ENCODE results near the gene PRKAG2. TPM values are rescaled to one million over a fixed set of nuclear protein-coding genes. Genes with fewer than 3 reads are reported as not detected.
"Not testable (repeated sequence)": the region's sequence is repeated elsewhere in the genome, so short reads cannot be mapped to it uniquely, and the experiment has no call there.

Gene PRKAG2
- total RNA-seq, 1 experiment from 2014 or later = 22.1 TPM

DNA sequence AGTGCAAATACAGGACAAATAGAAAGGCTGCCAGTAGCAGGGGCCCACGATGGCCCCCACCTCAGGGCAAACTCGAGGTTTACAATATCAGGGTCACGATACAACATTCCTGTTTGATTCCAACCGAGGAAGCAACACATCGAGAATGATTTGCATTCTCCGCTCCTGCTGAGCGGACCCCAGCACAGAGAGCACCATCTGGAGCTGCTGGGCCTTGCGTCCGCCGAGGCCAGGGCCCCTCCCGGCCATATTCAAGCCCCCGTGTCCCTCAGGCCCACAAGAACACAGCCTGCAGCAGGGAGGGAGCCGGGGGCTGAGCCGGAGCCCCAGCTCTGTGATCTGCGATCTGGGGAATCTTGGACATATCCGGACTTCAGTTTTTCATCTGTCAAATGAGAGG is 84.3 kb downstream of the PRKAG2 start:
- DNase-seq (ENCODE audit: extremely low read depth, low read depth) = no peak

DNA sequence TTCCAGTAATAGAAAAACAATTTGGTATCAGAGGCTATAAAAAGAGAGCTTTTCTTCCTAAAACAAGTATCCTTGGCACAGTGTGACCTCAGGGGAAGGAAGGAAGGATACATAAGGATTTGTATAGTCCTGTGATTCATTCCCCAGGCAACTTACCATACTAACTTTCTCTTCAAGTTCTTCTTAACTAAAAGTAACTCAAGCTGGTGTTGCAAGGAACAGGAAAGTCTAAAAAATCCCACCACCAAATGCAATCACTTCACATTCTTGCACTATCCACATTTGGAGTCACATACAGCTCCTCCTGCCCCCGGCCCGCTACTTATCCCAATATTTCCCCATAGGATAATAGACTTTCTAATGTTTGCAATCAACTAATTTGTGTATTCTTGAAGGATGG is 84.8 kb downstream of the PRKAG2 start:
- DNase-seq (ENCODE audit: extremely low read depth, low read depth) = no peak

DNA sequence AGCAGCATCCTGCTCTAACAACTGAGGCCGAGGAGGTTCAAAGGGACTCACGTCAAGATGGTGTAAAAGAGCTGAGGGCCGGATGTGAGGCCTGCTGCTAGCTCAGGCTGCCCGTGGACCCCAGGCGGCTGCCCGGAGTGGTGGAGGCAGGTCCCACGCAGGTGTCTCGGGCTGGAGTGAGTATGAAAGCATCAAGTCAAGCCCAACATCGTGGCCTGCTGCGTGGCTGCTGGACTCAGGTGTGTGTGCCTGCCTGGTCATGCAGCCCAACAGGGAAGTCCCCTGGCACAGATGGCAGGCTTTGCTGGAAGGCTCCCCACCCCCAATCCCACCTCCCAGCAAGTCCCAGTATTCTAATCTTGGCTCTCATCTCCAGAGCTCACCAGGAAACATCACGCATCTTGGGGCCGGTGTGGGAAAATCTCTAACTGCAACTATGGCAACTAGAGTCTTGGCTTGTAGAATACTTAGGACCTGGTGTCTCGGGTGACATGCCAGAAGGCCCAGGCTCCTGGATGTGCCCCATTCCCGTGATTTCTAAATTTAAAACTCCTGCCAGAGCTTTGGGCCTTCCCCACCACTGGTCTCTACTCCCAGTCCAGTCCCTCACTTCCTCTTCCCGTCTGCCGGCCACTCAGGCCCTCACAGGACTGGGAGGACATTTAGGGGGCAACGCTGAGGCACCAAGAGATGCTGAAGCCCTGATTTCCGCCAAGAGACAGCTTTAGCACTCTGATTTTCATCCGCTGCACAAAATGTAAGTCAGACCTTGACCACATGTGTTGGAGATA is 85.9 kb downstream of the PRKAG2 start:
- no peak for DNase-seq (ENCODE audit: extremely low read depth, low read depth)

DNA sequence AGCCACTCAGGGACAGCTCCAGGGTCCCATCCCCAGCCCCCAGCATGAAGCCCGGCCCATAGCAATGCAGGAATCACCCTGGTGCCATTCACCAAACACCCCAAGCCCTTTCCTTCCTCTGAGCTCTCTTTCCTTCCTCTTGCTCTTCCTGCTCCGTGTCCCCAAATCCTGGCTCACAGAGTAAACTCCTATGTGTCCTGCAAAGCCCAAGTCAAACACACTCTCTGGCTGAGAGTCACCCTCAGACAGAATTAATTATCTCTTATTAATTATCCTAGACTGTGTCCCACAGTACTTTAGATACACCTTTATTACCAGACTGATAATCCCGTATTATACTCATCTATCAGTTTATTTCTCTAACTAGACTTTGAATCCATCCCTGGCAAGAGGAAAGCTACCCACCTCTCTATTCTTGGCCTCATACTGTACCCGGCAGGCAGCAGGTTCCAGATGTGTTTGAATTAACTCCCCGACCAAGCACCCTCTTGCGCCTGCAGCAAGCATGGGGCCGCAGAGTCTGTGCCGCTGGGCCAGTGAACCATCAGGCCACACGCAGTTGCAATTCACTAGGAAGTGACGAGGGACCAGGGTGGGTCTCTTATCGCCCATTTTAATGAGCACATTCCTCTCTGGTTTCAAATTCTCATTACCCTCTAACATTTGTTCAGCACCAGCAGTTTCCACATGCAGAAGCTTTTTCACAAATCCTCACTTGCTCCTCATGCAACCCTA is 86.7 kb downstream of the PRKAG2 start:
- no peak for DNase-seq (ENCODE audit: extremely low read depth, low read depth)

DNA sequence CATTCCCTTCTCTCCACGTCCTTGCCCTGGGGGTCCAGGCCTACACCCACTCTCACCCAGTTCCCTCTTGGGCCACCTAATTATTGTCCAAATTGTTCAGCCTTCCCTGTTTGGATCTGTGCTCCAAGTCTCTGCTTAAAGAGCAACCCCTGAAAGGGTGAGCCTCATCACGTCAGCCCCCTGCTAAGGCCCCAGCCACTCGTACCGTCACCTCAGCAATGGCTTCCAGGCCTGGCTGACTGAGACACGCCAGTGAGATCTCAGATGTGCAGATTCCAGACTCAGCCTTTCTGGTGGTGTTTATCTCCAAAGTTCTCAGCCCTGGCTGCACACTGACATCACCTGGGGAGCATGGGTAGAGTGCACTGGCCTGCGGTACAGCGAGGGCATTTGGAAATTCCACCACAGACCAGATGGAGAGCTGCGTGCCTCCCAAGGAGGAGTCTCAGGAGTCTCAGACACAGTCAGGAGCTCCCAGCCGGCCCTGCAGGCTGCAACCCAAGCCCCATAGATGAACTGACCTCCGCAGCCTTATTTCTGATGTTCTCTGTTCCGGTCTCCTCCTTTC is 87.5 kb downstream of the PRKAG2 start:
- DNase-seq (ENCODE audit: extremely low read depth, low read depth) = no peak

DNA sequence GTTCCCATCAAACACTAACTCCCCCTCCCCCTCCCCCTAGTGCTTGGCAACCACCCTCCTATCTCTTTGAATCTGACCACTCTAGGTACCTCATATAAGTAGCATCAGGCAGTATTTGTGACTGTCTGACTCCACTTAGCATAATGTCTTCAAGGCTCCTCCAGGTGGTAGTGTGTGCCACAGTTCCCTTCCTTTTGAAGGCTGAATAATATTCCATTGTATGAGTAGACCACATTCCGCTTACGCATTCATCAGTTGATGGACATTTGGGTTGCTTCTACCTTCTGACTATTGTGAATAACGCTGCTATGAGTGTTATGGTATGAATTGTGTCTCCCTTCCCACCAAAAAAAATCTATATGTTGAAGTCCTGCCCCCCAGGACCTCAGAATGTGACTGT is 89.6 kb downstream of the PRKAG2 start:
- no peak for DNase-seq (ENCODE audit: extremely low read depth, low read depth)

DNA sequence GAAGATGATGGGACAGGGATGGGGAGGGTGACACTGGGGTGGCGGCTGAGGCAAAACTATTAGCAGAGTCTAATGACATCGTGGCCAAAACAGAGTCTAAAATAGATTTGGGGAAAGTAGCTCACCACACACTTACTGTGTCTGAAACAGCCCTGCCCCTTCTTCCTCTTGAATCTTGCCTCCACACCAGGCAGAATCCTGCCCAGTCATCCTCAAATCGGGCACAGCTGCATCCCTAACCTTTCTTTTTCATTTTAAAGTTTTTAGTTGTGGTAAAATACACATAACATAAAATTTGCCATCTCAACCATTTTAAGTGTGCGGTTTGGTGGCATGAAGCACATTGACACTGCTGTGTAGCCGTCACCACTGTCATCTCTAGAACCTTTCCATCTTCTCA is 90.0 kb downstream of the PRKAG2 start:
- DNase-seq (ENCODE audit: extremely low read depth, low read depth) = no peak

DNA sequence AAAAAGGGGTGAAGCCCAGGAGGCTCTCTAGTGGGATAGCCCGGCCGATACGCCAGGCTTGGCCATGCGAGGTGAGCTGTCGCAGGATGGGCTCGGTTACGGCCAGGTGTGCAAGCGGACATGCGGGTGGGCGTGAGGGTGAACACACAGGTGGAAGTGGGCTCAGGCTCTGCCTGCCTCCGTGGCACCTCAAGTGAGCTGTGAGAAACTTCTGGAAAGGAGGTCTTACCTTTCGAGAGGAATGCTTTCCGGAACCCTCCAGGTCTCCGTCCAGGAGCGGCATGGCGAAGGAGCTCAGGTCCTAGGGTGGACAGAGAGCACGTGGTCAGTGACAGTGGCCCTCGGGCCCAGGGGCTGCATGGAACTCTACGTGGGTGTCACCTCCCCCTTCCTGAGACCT is 90.7 kb downstream of the PRKAG2 start:
- no peak for DNase-seq (ENCODE audit: extremely low read depth, low read depth)

DNA sequence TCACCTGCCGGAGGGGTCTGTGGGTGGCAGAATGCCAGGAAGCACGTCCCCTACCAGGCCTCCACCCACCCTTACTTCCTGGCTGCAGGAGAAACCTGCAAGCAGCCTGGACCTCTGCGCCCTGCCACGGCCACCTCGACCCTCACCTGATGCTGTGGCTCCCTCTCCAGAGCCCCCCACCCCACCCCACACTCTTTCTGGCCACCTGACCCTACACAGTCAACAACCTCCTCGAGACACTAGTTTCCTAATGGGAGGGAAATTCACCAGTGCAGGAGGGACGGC is 91.3 kb downstream of the PRKAG2 start:
- DNase-seq (ENCODE audit: extremely low read depth, low read depth) = no peak

DNA sequence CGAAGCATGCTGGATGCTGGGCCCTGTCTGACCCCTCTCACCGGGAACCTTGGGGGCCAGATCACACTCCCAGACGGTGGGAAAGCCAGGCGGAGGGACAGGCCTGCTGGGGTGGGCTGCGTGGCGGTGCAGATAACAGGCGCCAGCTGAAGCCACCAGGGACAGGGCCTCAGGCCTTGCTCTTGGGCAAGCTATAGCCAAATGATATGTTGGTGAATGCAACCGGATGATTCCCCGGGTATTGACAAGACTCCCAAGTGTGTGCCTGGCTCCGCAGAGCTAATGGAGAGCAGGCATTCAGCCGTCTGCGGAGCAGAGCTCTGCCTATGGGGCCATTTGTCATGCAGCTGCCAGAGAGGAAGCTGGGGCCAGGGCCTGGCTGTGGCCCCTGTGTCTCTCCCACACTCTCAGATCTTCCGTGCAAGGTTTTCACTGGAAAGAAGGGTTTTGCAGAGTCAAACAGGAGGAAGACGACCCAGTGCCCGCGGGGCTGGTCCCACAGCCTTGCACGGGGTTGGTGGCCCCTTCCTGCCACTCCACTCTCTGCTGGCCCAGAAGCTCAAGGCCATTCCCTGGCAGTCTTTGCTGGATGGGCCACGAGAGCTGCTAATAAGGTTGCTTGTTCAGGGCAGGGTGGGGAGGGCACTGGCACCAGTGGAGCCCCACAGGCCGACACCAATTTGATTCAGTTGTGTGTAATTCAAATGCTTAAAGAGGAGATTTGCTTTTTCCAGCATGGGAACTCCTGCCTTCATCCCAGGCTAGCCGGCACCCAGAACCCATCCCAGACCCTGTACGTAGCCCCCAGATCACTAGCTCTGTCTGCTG is 91.8 kb downstream of the PRKAG2 start:
- no peak for DNase-seq (ENCODE audit: extremely low read depth, low read depth)

DNA sequence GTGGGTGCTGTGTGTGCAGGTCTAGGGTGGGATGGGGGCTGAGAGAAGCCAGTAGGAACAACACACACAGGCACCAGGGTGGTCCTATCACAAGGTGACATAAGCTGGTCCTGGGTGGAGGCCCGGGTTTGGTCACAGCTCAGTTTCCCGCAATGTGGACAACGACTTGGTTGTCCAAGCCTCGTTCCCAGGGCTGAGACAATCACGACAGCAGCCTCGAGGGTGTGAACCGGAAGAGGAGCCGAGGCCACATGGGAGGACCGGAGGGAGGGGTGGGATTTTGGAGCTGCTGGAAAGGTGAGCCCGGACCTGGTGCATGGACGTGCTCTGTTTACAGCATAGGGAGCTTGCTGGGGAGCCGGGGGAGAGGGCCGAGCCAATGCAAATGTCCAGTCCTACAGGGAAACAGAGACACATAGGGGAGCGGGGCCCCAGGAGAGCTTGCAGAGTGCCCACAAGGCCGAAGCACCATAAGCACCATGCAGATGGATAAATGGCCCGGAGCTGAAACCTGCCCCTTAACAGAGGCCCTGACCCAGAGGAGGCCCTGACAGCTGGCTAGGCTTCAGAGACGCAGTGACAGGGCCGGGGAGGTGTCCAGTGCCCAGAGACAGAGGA is 92.8 kb downstream of the PRKAG2 start:
- DNase-seq (ENCODE audit: extremely low read depth, low read depth) = no peak

DNA sequence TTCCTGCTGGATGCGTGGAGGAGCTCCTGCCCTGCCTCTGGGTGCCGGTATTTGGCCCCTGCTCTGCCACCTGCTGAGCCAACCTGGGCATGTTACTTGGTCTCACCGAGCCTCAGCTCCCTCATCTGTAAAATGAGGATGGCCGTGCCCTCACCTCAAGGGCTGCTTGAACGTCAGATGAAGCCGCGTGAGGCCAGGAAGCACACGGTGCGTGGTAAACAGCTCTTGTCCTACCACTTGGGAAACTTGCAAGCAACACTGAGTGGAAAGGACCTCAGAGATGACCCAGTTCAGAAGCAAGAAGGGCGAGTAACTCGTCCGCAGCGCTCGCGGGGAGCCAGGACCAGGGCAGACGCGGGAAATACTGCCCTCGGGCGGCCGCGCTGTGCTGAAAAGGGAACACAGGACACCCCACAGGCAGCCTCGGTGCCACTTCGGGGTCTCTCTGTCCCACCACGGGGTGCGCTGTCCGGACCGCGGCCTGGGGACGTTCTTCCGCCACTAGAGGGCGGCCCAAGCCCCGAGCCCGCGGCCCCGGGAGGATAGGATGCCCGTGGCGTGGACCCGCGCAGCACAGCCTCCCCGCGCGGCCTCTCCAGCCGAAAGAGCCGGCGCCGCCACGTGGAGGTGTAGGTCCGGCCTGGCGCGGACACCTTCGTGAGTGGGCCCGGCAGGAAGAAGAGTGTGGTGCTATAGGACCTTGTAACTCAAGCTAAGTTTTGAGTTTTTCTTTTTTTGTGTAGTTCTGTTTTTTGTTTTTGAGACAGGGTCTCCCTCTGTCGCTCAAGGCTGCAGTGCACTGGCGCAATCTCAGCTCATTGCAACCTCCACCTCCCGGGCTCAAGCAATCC is 94.1 kb downstream of the PRKAG2 start:
- peak; percentile 71 for DNase-seq (ENCODE audit: extremely low read depth, low read depth)

DNA sequence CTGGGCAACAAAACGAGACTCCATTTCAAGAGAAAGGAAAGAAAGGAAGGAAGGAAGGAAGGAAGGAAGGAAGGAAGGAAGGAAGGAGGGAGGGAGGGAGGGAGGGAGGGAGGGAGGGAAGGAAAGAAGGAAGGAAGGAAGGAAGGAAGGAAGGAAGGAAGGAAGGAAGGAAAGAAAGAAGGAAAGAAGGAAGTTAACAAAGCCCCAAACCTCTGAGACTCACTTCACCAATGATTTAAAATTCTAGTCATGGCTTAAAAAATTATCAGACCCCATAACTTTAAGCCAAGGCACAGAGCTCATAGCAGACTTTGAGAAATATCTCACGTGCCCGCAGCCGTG is 94.7 kb downstream of the PRKAG2 start:
- not testable (repeated sequence) for DNase-seq (ENCODE audit: extremely low read depth, low read depth)

DNA sequence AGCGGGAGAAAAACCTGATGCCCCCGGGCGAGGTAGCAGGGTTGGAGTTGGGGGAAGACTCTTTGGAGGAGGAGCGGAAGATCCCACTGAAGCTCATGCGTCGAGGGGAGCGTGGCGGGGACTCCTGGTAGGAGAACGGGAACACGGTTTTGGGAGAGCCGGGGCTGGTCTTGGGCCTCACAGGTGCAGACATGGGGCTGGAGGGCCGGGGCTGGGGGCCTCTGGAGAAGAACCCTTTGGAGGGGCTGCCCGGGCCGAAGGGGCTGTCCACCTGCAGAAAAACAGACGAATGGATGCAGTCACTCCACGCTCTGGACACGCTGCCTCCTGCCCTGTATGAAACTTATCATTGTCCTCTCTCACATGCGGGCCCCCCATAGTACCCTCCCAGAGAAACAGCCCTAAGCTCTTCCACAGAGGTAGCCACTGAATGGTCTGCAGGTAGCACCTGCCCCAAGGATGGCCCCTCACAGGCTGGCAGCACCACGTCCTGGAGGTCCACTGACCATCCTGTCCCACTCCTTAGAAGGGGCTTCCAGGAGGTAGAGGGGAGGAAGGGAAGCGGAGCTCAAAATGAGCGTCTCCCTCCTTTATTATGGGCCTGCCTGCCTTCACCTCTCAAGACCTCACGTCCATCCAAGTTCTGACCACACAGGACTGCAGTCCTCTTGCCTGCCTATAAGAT is 95.6 kb downstream of the PRKAG2 start:
- no peak for DNase-seq (ENCODE audit: extremely low read depth, low read depth)

DNA sequence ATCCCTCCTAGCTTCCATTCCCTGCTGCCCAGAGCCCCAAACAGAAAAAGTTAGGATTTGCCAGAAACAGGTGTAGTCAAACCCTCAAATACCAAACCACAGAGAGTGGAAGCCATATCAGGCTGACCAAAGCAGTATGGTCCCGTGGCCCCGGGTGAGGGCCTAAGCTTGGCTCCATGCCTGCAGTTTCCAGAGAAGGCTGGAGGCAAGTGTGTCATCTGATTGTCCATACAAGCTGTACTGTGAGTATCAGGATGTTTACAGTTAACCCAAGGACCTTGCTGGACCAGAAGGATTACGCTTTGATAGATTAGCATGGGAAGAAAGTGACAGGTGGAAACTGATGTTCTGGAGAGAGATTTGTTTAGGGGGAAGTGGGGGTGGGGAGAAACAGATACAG is 96.3 kb downstream of the PRKAG2 start:
- no peak for DNase-seq (ENCODE audit: extremely low read depth, low read depth)

DNA sequence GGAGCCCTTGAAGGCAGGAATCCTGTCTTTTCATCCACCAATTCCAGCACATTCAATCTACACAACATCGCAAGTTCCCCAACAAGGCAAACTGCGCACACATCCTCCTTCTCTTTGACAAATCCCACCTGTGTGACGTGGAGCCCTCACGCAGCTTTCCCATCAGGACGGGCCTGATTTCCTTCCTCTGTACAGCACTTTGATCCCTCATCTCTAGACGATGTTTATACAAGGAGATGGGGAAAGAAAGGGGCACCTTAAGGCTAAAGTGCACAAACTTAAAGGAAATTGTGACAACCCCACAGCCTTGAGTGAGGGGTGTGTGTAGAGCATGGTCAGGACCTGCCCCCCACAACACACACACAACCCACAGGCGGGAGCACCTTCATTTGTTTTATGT is 97.2 kb downstream of the PRKAG2 start:
- DNase-seq (ENCODE audit: extremely low read depth, low read depth) = no peak

DNA sequence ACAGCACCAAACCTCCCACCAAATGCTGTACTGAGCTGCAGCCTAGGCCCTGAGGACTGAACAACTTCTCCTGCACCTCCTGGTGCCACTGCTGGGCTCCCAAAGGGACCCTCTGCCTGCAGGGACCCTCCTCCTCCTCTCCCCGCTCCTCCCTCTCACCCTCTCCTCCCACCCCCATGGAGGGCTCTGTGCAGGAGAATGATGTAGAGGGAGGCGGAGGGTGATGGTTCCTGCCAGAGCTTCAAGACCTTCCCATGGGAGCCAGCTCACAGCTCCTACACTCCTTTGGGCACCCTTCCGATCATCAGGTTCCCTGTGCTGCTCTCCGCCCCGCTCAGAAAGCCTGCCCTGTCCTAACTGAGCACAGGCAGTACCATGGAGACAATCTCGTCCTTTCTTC is 97.7 kb downstream of the PRKAG2 start:
- no peak for DNase-seq (ENCODE audit: extremely low read depth, low read depth)

DNA sequence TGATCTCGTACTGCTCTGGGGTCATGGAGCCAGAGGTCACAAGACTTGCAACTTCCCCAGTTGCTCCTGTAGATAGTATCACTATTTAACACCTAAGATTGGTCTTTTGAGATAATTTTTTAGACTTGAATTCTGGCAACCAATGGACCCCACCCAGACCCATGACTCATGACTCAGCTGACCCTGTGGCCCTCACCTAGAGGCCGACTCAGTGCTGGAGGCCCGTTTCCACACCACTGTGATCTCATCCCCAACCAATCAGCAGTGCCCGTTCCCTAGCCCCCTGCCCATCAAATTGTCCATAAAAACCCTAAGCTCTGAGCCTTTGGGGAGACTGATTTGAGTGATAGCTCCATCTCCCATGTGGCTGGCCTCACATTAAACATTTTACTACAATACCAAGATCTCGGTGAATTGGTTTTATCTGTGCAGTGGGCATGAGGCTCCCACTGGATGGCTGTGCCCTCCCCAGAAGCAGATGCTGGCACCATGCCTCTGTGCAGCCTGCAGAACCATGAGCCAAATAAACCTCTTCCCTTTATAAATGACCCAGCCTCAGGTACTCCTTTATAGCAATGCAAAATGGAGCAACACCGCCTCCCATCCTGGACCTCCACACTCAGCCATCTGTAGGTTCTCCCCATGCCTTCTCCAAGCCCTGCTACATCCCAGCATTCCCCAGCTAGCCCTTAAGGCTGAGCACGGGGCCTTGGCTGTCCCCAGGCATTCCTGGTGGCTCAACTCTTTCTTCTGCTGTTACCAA is 98.8 kb downstream of the PRKAG2 start:
- no peak for DNase-seq (ENCODE audit: extremely low read depth, low read depth)

DNA sequence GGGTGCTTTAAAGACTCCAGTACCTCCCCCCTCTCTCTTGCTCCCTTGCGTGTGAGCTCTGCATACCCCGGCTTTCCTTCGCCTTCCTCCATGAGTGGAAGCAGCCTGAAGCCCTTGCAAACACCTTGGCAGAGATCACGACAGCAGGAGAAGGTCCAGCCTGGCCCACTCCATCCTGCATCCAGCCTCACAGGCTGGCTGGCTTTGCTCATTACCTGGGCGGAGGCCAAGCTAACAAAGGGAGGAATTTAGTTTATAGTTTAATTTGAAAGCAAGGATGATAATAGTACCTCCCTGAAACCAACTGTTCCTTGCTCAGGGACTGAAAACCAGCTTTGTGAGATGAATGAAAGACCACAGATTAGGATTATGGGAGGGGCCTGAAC is 99.4 kb downstream of the PRKAG2 start:
- no peak for DNase-seq (ENCODE audit: extremely low read depth, low read depth)
